Measurements from ENCODE around the gene THY1.

GRCh38 chr11:119368121-119369034 lies 54.6 kb downstream of the THY1 start:
- TF ChIP-seq BACH1 (IDR thresholded peaks at IDR 0.05; ENCODE audit: low read length) = no peak
- TF ChIP-seq TAF1 (IDR thresholded peaks at IDR 0.05; ENCODE audit: low read depth, low read length) = no peak
- no peak for TF ChIP-seq JUN (IDR thresholded peaks at IDR 0.05; ENCODE audit: low read depth, low read length)
- TF ChIP-seq EZH2 (IDR thresholded peaks at IDR 0.05; ENCODE audit: low read depth, low read length, severe bottlenecking) = no peak
- no peak for TF ChIP-seq RXRA (IDR thresholded peaks at IDR 0.05; ENCODE audit: insufficient read depth, low read depth, low read length)
- no peak for TF ChIP-seq EP300 (IDR thresholded peaks at IDR 0.05; ENCODE audit: borderline replicate concordance in 1 of 2, low read depth in 2 of 2, low read length in 2 of 2)
- TF ChIP-seq KDM1A (IDR thresholded peaks at IDR 0.05; ENCODE audit: borderline replicate concordance, low read length) = no peak
- no peak for TF ChIP-seq YY1 (IDR thresholded peaks at IDR 0.05; ENCODE audit: low read depth, low read length)
